Measurements from ENCODE around the gene MEIS1. TPM values are rescaled to one million over a fixed set of nuclear protein-coding genes. Genes with fewer than 3 reads are reported as not detected.

The MEIS1 gene
- total RNA-seq, 2 donors from 2014 or later: 15.4 to 23.7 TPM

DNA sequence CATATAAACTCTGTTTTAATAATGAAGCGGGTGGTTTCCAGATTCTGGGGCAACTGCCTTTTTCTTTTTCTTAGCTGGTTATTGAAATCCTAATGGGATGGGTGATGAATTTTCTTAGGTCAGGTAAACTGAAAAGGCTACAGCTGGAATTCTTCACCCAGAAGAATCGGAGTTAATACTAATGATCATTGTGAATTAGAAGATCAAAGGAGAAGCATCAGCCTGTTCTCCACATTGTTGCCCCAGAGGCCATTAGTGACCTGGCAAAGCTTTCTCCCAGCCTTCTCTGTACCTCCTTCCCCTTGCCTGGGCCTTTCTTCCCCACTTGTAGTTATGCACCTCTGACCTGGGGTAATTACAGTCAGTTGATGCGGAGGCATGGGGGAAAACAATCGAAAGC lies 82.8 kb downstream of the MEIS1 start:
- Histone ChIP-seq H3K4me3 (no peak overlapping the region), H3K4me1 (replicated peaks) (no peaks in the 10 kb centered on the region), H3K9me3 (no peaks in the 10 kb centered on the region), H3K27ac (no peak overlapping the region), H3K36me3 (no peaks in the 10 kb centered on the region), H3K27me3 (replicated peaks; ENCODE audit: insufficient read depth) (no peaks in the 10 kb centered on the region)
- no peak for DNase-seq (ENCODE audit: low spot score)
- intact Hi-C loops (cut with DNase I): no loop called here
- WGBS: 84% methylated on average over 4 of the region's 4 CpGs
- TF ChIP-seq POLR2AphosphoS5 (IDR thresholded peaks at IDR 0.05) (no peak), POLR2A (IDR thresholded peaks at IDR 0.05) (no peak)
- TF ChIP-seq, protein P1, sequence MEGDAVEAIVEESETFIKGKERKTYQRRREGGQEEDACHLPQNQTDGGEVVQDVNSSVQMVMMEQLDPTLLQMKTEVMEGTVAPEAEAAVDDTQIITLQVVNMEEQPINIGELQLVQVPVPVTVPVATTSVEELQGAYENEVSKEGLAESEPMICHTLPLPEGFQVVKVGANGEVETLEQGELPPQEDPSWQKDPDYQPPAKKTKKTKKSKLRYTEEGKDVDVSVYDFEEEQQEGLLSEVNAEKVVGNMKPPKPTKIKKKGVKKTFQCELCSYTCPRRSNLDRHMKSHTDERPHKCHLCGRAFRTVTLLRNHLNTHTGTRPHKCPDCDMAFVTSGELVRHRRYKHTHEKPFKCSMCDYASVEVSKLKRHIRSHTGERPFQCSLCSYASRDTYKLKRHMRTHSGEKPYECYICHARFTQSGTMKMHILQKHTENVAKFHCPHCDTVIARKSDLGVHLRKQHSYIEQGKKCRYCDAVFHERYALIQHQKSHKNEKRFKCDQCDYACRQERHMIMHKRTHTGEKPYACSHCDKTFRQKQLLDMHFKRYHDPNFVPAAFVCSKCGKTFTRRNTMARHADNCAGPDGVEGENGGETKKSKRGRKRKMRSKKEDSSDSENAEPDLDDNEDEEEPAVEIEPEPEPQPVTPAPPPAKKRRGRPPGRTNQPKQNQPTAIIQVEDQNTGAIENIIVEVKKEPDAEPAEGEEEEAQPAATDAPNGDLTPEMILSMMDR (IDR thresholded peaks at IDR 0.05): no peak

DNA sequence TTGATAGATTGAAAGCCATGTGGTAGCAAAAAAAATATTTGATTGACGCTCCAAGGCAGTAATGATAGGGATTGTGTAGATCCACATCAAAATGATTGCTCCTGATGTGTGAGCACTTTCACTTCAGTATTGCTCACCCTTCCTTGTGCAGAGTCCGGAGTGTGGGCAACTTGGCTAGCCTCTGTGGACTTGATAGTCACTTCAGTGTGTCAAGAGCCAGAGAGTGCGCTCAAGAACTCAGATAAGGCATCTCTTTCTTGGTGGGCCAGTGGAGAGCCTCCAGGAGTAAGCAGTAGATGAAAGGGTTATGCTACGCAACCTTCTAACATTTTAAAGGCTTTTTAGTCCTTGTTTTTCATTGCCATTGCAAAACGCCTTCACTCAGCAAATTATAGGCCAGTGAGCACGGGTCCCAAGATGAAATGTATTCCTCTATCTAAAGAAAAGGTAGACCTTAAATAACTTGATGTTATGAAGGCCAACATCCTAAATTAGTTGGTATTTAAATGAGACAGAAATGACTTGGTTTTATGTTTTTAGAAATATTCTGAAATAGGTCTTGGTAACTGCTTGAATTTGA lies 84.4 kb downstream of the MEIS1 start:
- no peak for TF ChIP-seq POLR2AphosphoS5 (IDR thresholded peaks at IDR 0.05)
- TF ChIP-seq, protein P1 (IDR thresholded peaks at IDR 0.05): no peak
- TF ChIP-seq POLR2A (IDR thresholded peaks at IDR 0.05): no peak
- no peaks in the 10 kb centered on the region for H3K4me1 ChIP-seq (replicated peaks)
- no peaks in the 10 kb centered on the region for H3K9me3 ChIP-seq
- H3K4me3 ChIP-seq: no peak overlapping the region
- H3K27me3 ChIP-seq (replicated peaks; ENCODE audit: insufficient read depth): no peaks in the 10 kb centered on the region
- intact Hi-C loops (cut with DNase I): no loop called here
- H3K36me3 ChIP-seq: no peaks in the 10 kb centered on the region
- H3K27ac ChIP-seq: no peak overlapping the region
- 81% methylated on average over 6 of the region's 6 CpGs for WGBS
- no peak for DNase-seq (ENCODE audit: low spot score)

DNA sequence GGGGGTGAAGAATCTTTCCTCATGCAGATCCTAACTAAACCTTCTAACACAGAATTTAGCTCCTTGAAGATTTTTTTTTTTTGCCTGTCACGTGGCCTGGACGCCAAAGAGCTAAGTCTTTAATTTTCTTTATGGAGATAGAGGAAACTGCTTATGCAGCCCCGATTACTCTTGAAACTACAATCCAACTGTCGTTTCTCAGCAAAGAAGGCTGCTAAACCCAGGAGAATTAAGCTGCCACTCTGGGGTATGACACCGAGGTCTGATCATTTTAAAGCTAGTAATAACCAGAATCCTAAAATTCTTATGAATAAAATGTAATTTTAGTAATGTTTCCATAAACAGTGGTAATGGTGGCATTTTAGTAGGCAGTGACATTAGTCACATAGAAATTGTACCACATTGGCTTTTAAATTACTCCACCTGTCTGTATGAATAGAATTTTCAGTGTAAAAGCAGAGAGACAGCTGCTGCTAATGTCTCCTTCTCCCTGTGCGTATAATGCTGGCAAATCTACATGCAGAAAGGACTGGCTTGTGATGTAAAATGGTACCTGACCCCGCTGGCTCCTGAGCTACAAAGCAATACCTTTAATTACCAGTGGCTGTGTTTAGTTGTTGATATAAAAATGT lies 86.5 kb downstream of the MEIS1 start:
- intact Hi-C loops (cut with DNase I): no loop called here
- no peaks in the 10 kb centered on the region for H3K4me1 ChIP-seq (replicated peaks)
- TF ChIP-seq POLR2A (IDR thresholded peaks at IDR 0.05): no peak
- no peak for TF ChIP-seq POLR2AphosphoS5 (IDR thresholded peaks at IDR 0.05)
- TF ChIP-seq, protein P1 (IDR thresholded peaks at IDR 0.05): no peak

DNA sequence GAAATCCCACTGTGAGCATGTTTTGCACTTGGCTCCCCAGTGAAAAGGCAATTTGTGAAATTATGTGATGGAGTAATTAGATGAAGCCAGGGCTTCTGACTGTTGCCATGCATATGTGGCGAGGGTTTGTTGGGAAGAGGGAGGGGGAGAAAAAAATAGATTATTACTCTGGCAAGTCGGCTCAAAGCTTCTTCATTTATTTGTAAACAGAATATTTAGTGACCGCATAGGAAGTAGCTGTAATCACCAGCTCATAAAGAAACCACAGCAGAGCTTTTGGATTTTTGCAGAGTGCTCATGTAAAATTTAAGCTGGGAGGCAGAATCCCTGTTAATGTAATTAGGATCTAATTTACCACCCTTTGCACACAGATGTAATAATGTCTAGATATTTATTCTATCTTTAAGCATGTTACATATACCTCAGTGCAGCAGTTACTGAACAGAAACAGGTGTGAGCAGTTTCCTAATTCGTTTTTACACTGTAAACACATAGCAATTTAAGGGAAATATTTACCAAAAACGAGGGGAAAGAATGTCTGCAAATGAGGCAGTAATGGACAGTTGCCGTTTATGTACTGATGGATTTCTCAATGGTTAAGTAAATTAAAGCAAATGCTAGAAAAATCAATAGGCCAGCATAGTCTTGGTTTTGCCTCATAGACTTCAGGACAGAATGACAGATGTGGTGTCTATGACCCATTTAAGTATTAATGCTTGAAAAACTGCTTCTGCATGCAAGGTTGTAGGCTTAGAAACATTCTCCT lies 87.9 kb downstream of the MEIS1 start:
- no peak for DNase-seq (ENCODE audit: low spot score)

More for the DNA sequence above, 86.5 kb downstream of the MEIS1 start:
- Histone ChIP-seq H3K4me3 (no peak overlapping the region), H3K27ac (no peak overlapping the region), H3K9me3 (no peaks in the 10 kb centered on the region), H3K27me3 (replicated peaks; ENCODE audit: insufficient read depth) (no peaks in the 10 kb centered on the region), H3K36me3 (no peaks in the 10 kb centered on the region)
- no peak for DNase-seq (ENCODE audit: low spot score)
- 87% methylated on average over 7 of the region's 7 CpGs for WGBS

More for the DNA sequence above, 87.9 kb downstream of the MEIS1 start:
- H3K9me3 ChIP-seq: no peaks in the 10 kb centered on the region
- WGBS: 48% methylated on average over 6 of the region's 6 CpGs
- H3K4me1 ChIP-seq (replicated peaks): no peaks in the 10 kb centered on the region
- no peak overlapping the region for H3K4me3 ChIP-seq
- TF ChIP-seq, protein P1 (IDR thresholded peaks at IDR 0.05): no peak
- TF ChIP-seq POLR2A (IDR thresholded peaks at IDR 0.05): no peak
- TF ChIP-seq POLR2AphosphoS5 (IDR thresholded peaks at IDR 0.05): no peak
- H3K27ac ChIP-seq: no peak overlapping the region
- intact Hi-C loops (cut with DNase I): no loop called here
- no peaks in the 10 kb centered on the region for H3K36me3 ChIP-seq
- no peaks in the 10 kb centered on the region for H3K27me3 ChIP-seq (replicated peaks; ENCODE audit: insufficient read depth)
